22Rv1 (cell line): ENCODE results near the gene MICU1.
"Not testable (repeated sequence)": the region's sequence is repeated elsewhere in the genome, so short reads cannot be mapped to it uniquely, and the experiment has no call there.

ENCODE experiments used
- H3K27ac ChIP-seq: fragments of 450-650 bp; 2 replicates; pipeline ENCODE4 v1.5.1; 2017
- CTCF ChIP-seq: fragments of 450-650 bp; IDR thresholded peaks from 2 replicates; pipeline ENCODE4 v1.5.1; 2017; ENCODE audit warnings: mild to moderate bottlenecking
- ZFX ChIP-seq: fragments of 450-650 bp; IDR thresholded peaks from 2 replicates; pipeline ENCODE4 v1.6.1; 2017; ENCODE audit warnings: antibody characterized with exemption, borderline replicate concordance

Gene MICU1

GRCh38 chr10:72470666-72471065 lies 155.2 kb downstream of the MICU1 start:
- TF ChIP-seq CTCF = no peak
- no peak for TF ChIP-seq ZFX
- H3K27ac ChIP-seq = no peak overlapping the region

GRCh38 chr10:72467064-72467463 lies 158.8 kb downstream of the MICU1 start:
- H3K27ac ChIP-seq = not testable (repeated sequence)

- H3K27ac ChIP-seq = no peak overlapping the region
- TF ChIP-seq CTCF (no peak), ZFX (no peak)
Observed at GRCh38 chr10:72466018-72466417, 159.9 kb downstream of the MICU1 start.

- no peak overlapping the region for H3K27ac ChIP-seq
- TF ChIP-seq ZFX (no peak), CTCF (no peak)
Observed at GRCh38 chr10:72464438-72464837, 161.4 kb downstream of the MICU1 start.

GRCh38 chr10:72462261-72462660 lies 163.6 kb downstream of the MICU1 start:
- H3K27ac ChIP-seq = no peak overlapping the region
- no peak for TF ChIP-seq ZFX
- no peak for TF ChIP-seq CTCF

GRCh38 chr10:72461085-72461484 lies 164.8 kb downstream of the MICU1 start:
- TF ChIP-seq CTCF = no peak
- no peak for TF ChIP-seq ZFX

GRCh38 chr10:72460284-72460876 lies 165.5 kb downstream of the MICU1 start:
- H3K27ac ChIP-seq = no peak overlapping the region
- TF ChIP-seq CTCF = no peak
- no peak for TF ChIP-seq ZFX

More at GRCh38 chr10:72461085-72461484, 164.8 kb downstream of the MICU1 start:
- no peak overlapping the region for H3K27ac ChIP-seq

GRCh38 chr10:72459301-72459700 lies 166.6 kb downstream of the MICU1 start:
- TF ChIP-seq CTCF (no peak), ZFX (no peak)
- no peak overlapping the region for H3K27ac ChIP-seq
